Upper lobe of left lung (tissue), 4 donors: ENCODE measurements around the gene GPR17.

Experiments used
- POLR2A ChIP-seq, 4 donors: fragments of 450-650 bp; IDR thresholded peaks; one replicate each; pipeline ENCODE4 v1.5.1; 2016 to 2017; ENCODE audit warnings: antibody characterized with exemption in 4 of 4, mild to moderate bottlenecking in 2 of 4
- TF ChIP-seq, protein P1 (sequence below), 6 experiments: fragments of 450-650 bp in 4 of 6; fragments of 200-600 bp in 2 of 6; sonication (generic) in 2 of 6; IDR thresholded peaks; one replicate each; pipeline ENCODE4 v1.5.1; 2016 to 2019; ENCODE audit warnings: antibody characterized with exemption in 6 of 6

DNA sequence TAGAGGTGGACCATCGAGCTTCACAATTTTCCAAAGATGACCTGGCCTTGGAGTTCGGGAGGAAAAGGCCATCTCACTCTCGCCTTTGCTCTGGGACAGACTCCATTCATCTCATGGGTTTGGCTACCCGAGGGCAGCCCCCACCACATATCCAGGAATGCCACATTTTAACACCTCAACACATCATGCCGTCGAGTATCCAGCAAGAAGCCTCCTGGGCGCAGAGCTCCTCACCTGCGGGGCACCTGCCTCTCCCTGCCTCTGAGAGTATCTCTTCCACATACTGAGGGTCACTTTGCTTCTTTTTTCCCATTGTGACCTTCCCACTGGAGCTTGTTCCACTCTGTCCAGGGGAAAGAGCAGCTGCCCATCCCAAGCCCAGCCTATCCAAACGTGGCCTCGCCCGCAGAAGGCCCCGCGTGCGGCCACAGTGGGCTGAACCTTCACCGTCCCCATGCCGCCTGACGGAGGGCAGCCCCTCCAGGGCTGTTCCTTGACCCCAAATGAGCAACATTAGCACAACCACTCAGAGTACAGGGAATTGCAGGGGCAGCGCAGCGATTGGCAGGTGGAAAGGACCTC, 34.8 kb downstream of the GPR17 start:
- TF ChIP-seq, protein P1, sequence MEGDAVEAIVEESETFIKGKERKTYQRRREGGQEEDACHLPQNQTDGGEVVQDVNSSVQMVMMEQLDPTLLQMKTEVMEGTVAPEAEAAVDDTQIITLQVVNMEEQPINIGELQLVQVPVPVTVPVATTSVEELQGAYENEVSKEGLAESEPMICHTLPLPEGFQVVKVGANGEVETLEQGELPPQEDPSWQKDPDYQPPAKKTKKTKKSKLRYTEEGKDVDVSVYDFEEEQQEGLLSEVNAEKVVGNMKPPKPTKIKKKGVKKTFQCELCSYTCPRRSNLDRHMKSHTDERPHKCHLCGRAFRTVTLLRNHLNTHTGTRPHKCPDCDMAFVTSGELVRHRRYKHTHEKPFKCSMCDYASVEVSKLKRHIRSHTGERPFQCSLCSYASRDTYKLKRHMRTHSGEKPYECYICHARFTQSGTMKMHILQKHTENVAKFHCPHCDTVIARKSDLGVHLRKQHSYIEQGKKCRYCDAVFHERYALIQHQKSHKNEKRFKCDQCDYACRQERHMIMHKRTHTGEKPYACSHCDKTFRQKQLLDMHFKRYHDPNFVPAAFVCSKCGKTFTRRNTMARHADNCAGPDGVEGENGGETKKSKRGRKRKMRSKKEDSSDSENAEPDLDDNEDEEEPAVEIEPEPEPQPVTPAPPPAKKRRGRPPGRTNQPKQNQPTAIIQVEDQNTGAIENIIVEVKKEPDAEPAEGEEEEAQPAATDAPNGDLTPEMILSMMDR (IDR thresholded peaks at IDR 0.05): no peak
- no peak for TF ChIP-seq POLR2A (IDR thresholded peaks at IDR 0.05)
